Ovary (tissue), 3 donors: Measurements from ENCODE around the gene SND1.

Source experiments
- CTCF ChIP-seq, 3 donors: fragments of 450-650 bp in 2 of 3; fragments of 200-600 bp in 1 of 3; IDR thresholded peaks; one replicate each; pipeline versions ENCODE4 v1.5.1 to v1.8.0; 2016 to 2022; ENCODE audit warnings: antibody characterized with exemption in 3 of 3, mild to moderate bottlenecking in 1 of 3
- EP300 ChIP-seq: sonication (generic); formaldehyde crosslinking; IDR thresholded peaks from one replicate; pipeline ENCODE4 v1.6.1; 2017; ENCODE audit warnings: antibody characterized with exemption
- POLR2A ChIP-seq: fragments of 450-650 bp; IDR thresholded peaks from one replicate; pipeline ENCODE4 v1.6.1; 2017; ENCODE audit warnings: antibody characterized with exemption, mild to moderate bottlenecking, moderate library complexity
- donor health status: DM: no; HTN: no; CAD: no.

- TF ChIP-seq EP300 (no peak), CTCF (IDR thresholded peaks at IDR 0.05) (no peak), POLR2A (no peak)
These were observed 116.2 kb downstream of the SND1 start for GRCh38 chr7:127768241-127768640.
